GM19463 (cell line): ENCODE results near the gene CCDC97.
"Not testable (repeated sequence)": the region's sequence is repeated elsewhere in the genome, so short reads cannot be mapped to it uniquely, and the experiment has no call there.

Source experiments
- ATAC-seq: cut with Tn5 transposase; IDR thresholded peaks from one replicate; pipeline ENCODE4 v1.9.1; 2021; ENCODE audit warnings: mild to moderate bottlenecking, moderate library complexity; ENCODE audit not compliant: unreplicated experiment

Gene CCDC97

GRCh38 chr19:41357746-41358145 is 47.8 kb downstream of the CCDC97 start:
- ATAC-seq = no peak

DNA sequence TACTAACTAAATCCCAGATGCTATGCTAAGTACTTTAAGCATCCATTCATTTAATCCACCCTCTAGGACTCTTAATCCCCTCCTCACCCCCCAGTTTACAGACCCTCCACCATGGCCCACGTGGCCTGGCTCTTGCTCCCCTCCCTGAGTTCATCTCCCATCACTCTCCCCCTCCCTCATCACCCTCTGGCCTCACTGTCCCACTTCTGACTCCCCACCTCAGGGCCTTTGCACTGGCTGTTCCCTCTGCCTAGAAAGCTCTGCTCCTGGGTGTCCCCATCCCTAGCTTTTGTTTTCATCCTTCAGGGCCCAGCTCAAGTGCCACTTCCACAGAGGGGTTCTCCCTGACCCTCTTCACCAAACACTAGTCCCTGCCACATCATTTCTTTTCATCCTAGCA is 49.8 kb downstream of the CCDC97 start:
- ATAC-seq = no peak

DNA sequence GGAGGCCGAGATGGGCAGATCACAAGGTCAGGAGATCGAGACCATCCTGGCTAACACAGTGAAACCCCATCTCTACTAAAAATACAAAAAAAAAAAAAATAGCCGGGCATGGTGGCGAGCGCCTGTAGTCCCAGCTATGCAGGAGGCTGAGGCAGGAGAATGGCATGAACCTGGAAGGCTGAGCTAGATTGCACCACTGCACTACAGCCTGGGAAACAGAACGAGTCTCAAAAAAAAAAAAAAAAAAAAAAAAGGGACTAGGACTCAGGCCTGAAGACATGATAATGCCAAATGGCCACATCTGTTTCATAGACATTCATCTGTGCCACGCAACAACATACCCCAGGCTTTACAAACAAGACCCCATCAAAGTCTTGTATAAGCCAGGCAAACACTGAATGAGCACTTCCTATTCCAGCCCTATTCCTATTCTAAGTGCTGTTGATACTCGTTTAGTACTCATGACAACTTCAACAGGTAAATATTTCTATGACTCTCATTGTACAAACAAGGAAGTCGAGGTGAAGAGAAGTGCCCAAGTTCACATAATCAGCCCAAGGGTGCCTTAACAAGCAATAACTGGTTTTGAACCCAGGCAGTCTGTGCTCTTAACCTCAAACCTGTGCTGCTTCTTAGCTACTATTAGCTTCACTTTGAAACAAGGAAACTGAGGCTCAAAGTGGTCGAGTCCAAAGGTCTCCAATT is 52.3 kb downstream of the CCDC97 start:
- no peak for ATAC-seq

DNA sequence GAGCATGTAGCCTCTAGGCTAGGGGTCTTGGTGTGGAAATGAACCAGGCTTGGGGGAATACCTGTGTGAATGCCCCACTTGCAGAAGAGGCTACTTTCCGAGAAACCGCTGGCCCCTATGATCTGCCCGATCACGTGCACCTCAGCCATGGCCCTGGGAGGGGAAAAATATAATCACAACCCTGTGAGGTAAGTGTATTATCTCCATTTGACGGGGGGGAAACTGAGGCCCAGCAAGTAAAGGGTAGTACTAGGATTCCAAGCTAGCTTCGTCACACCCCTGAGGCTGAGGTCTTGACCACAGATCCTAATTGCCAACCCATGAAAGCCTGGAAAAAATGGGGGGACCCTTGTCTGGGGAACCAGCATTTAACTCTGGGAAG is 53.4 kb downstream of the CCDC97 start:
- no peak for ATAC-seq

- peak; percentile 74 for ATAC-seq
These were observed 54.0 kb downstream of the CCDC97 start, which contains the start of gene B9D2 for GRCh38 chr19:41363753-41364523. Gene B9D2 (minus strand): TSS chr19:41364149. CDS start chr19:41363519, 630 bp downstream.

DNA sequence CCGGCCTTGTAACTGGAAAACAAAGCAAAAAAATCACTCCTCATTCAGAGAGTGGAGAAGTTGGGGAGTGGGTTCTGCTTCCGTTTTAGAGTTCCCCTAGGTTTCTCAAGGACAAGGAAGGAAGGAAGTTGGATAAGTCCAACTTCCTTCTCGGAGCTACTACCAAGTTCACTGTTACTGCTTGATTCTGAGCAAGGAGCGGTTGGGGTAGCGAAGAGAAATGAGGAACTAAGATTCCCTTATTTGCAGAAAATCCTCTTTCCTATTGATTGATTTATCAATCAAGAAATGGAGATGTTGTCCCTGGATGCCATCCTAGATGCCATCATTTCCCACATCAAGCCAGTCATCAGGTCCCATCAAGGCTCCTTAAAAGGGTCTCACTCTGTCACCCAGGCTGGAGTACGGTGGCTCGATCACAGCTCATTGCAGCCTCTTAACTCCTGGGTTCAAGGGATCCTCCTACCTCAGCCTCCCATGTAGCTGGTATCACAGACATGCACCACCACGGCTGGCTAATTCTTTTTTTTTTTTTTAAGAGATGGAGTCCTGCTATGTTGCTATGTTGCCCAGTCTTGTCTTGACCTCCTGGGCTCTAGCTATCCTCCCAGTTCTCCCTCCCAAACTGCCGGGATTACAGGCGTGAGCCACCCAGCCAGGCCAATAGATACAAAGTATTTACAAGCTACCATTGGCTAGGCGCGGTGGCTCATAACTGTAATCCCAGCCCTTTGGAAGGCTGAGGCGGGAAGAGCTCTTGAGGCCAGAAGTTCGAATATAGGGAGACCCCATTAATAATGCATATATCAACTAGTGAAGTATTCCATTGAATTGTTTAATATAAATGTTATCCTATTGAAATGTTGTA is 54.8 kb downstream of the CCDC97 start:
- no peak for ATAC-seq

- ATAC-seq = no peak
These were observed 56.1 kb downstream of the CCDC97 start for GRCh38 chr19:41366089-41366488.

DNA sequence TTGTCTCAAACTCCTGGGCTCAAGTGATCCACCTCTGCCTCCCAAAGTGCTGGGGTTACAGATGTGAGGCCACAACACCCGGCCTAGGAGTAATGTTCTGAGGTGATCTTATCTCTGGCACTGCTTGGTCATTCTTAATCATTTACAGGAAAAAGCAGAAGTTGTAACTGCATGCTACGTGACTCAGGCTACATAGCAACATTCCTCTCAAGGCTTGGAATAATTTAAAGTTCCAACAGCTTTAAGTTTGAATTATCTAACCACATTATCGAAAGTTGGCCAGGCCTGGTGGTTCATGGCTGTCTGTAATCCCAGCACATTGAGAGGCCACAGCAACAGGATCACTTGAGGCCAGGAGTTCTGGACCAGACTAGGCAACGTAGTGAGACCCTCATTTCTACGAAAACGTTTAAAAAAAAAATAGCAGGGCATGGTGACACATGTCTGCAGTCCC is 57.9 kb downstream of the CCDC97 start:
- ATAC-seq = peak; percentile 38

GRCh38 chr19:41369769-41370168 is 59.8 kb downstream of the CCDC97 start:
- no peak for ATAC-seq

GRCh38 chr19:41371119-41371518 is 61.1 kb downstream of the CCDC97 start:
- not testable (repeated sequence) for ATAC-seq

DNA sequence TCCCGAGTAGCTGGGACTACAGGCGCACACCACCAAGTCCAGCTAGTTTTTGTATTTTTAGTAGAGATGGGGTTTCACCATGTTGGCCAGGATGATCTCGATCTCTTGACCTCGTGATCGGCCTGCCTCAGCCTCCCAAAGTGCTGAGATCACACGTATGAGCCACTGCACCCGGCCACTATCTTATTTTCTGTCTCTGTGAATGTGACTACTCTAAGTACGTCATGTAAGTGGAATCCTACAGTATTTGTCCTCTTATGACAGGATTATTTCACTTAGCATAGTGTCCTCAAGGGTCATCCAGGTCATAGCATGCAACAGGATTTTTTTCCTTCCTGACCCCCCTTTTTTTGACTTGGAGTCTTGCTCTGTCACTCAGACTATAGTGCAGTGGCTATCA is 61.6 kb downstream of the CCDC97 start:
- no peak for ATAC-seq

DNA sequence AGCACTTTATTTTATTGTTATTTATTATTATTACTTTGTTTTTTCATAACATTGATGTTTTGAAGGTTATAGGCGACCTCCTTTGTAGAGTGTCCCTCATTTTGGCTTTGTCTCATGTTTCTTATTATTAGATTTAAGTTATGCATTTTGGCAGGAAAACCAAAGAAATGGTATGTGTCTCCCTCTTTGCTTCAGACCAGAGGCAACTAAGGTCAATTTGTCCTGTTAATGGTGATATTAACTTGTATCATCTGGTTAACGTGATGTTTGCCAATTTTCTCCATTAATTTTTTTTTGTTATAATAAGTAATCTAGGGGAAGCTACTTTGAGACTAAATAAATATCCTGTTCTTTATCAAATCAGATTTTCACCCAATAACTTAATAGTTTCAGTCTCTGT is 62.5 kb downstream of the CCDC97 start:
- no peak for ATAC-seq

GRCh38 chr19:41373993-41374392 is 64.0 kb downstream of the CCDC97 start:
- no peak for ATAC-seq
